Skeletal muscle satellite cell (primary cell): ENCODE measurements around the gene C17orf67.

Experiments used
- H3K27me3 ChIP-seq: 2 replicates; pipeline ENCODE4 v1.7.0; 2013; ENCODE audit warnings: low read length; ENCODE audit not compliant: control insufficient read depth, insufficient read depth
- H3K36me3 ChIP-seq: 2 replicates; pipeline ENCODE4 v1.7.0; 2013; ENCODE audit warnings: mild to moderate bottlenecking, control low read depth, low read length; ENCODE audit not compliant: insufficient read depth
- H3K4me1 ChIP-seq: 2 replicates; pipeline ENCODE4 v1.7.0; 2013; ENCODE audit warnings: low read length; ENCODE audit not compliant: control insufficient read depth, insufficient read depth
- H3K4me2 ChIP-seq: 2 replicates; pipeline ENCODE4 v1.7.0; 2013; ENCODE audit warnings: mild to moderate bottlenecking, low read length
- H3K4me3 ChIP-seq: 2 replicates; pipeline ENCODE4 v1.7.0; 2013; ENCODE audit warnings: low read length
- H3K9ac ChIP-seq: 2 replicates; pipeline ENCODE4 v1.7.0; 2013; ENCODE audit warnings: mild to moderate bottlenecking, low read depth, low read length, moderate library complexity
- H3K9me3 ChIP-seq: replicated peaks from 2 replicates; pipeline ENCODE4 v1.7.0; 2013; ENCODE audit warnings: mild to moderate bottlenecking, control low read depth, low read length

C17orf67 gene

DNA sequence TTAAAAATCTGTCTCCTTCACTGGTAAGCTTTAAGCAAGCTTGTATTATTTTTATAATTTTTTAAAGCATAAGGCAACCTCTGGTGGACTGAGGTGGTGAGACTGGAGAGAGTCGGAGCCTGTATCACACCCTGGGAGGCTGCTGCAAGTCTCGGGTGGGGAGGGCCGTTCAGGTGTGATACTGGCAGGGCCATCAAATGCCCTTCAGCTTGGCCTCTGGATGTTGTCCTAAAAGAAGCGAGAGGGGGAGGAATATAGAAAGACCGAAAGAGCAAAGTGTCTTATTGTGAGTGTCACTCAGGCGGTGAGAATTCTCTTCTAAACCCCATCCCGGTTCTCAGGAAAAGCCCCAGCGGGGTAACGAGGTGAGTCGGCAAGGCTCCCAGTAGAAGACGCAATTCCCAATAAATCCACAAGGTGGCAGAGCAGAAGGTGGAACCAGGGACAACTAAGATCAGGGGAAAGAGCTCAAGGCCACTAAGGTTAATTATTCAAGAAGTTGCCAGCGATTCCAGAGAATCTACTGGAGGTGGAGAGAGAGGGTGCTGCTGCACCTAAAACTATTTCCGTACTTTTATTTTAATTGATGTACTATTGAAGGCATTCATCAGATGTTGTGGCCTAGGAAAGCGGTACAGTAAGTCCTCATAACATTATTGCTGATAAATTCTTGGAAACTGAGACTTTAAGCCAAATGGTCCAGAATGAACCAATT is 14.1 kb downstream of the C17orf67 start:
- no peaks in the 10 kb centered on the region for H3K36me3 ChIP-seq
- no peaks in the 10 kb centered on the region for H3K27me3 ChIP-seq
- peak overlapping the region; percentile 45 for H3K4me2 ChIP-seq
- H3K9me3 ChIP-seq: no peaks in the 10 kb centered on the region
- no peak overlapping the region for H3K9ac ChIP-seq
- H3K4me1 ChIP-seq: no peaks in the 10 kb centered on the region
- H3K4me3 ChIP-seq: no peak overlapping the region

DNA sequence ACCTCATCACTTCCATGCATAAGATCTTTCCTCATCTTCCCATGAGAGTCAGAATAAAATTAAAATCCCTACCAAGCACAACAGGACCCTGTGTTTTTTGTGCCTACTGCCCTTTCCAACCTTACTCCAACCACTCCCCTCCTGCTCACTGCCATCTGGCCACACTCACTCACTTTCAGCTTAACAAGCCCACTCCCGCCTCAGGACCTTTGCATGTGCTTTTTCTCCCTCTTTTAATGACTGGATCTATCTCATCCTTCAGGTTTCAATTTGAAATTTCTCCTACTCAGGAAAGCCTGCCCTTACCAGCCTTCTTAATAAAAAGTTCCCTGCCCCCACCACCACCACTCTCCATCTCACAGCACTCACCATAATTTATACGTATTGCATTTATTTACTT is 14.7 kb downstream of the C17orf67 start:
- H3K4me1 ChIP-seq: no peaks in the 10 kb centered on the region
- no peak overlapping the region for H3K9ac ChIP-seq
- no peaks in the 10 kb centered on the region for H3K36me3 ChIP-seq
- H3K9me3 ChIP-seq: no peaks in the 10 kb centered on the region
- H3K4me2 ChIP-seq: no peak overlapping the region
- H3K27me3 ChIP-seq: no peaks in the 10 kb centered on the region
- no peak overlapping the region for H3K4me3 ChIP-seq

DNA sequence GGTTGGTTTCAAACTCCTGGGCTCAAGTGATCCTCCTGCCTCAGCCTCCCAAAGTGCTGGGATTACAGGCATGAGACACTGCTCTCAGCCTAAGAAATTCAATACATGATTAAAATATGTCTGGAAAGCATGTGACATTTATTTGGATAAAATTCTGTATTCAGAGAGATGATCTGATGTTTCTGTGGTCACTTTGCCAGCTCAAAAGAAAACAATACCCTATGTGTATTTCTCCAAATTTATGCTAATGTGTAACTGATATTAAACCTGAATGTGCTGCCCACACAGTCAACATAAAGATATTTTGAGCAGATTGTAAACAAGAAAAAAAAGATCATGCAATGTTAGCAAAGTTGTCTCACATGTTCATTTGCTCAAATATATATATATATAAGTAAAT is 16.7 kb downstream of the C17orf67 start:
- Histone ChIP-seq H3K4me2 (no peak overlapping the region), H3K4me1 (no peaks in the 10 kb centered on the region)

DNA sequence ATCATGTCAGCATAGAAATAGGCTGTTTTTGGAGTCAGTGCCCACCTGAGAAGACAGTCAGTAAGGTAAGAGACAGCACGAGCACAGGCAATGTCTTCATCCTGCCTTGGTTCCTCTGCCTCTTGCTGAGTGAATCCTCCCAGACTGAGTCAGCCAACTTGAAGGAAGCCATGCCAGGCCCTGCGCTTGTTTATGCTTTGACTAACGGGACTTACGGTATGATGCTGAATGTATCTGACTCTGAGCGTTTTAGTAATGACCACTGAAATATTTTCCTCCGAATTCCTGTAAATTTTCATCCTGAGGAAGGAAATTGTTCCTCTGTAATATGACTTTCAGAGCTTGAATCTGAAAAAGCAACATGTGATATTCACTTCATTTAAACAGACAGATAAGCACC is 18.0 kb downstream of the C17orf67 start:
- Histone ChIP-seq H3K36me3 (no peaks in the 10 kb centered on the region), H3K4me1 (no peaks in the 10 kb centered on the region), H3K27me3 (no peaks in the 10 kb centered on the region), H3K9me3 (no peaks in the 10 kb centered on the region), H3K9ac (no peak overlapping the region), H3K4me3 (no peak overlapping the region), H3K4me2 (peak overlapping the region; percentile 28)

More for the DNA sequence above, 16.7 kb downstream of the C17orf67 start:
- Histone ChIP-seq H3K27me3 (no peaks in the 10 kb centered on the region), H3K36me3 (no peaks in the 10 kb centered on the region), H3K4me3 (no peak overlapping the region), H3K9me3 (no peaks in the 10 kb centered on the region), H3K9ac (no peak overlapping the region)

DNA sequence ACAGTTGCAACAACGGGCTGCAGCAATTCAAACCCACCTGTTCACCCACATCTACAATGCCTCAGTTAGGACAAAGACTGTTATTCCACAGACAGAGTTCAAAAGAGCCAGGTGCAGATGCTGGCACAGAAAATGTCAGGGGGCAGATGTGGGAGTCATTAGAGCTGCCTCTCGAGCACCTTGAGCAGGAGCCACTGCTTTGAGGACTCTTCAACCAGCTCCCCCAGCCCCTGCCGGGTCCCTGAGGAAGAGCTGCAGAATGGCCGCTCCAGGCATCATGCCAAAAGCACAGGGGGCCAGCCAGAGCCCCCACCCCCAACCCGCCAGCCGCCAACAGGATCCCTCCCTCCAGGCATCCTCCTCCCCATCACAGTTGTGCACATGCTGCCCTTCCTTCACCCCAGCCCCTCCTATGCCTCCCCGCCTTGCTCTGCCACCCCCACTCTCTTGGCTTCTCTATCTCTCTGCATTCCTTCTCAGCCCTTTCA is 20.8 kb downstream of the C17orf67 start:
- Histone ChIP-seq H3K4me2 (no peak overlapping the region), H3K27me3 (no peaks in the 10 kb centered on the region), H3K36me3 (no peaks in the 10 kb centered on the region), H3K4me3 (no peak overlapping the region), H3K9me3 (no peaks in the 10 kb centered on the region), H3K4me1 (no peaks in the 10 kb centered on the region), H3K9ac (no peak overlapping the region)

DNA sequence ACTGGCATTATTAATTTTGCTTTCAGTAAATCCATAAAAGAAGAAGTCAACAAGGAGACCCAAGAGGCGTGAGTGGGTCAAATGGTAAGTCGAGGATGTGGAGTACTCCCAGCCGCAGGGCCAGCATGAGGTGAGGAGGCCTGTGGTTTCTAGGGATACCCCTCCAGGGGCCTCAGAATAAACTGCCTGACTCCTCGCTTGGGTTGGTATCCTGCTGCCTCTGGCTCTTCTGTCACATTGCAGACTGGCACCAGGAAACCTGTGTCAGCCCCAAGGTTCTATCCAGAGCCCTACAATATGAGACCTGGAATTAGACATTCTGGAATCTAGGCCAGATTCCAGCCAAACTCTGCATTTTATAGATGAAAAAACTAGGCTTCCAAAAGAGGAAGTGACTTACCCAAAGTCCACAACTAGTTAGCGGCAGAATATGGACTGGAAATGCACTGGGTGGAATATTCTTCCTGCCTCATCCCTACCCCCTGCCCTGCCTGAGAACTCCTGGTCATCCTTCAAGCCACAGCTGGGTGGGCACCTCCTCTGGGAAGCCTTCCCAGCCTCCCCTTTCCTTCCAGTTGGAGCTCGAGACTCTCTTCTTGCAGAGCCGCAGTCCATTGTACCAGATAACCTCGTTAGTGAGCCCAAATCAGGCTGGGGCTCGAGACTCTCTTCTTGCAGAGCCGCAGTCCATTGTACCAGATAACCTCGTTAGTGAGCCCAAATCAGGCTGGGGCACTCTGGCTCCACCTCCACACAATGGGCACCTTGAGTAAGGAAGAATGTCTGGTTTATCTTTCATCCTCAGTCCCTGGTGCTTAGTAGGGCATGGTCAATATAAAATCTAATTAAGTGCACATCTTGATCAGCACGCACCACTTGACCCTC is 22.6 kb downstream of the C17orf67 start:
- H3K27me3 ChIP-seq: no peaks in the 10 kb centered on the region
- no peak overlapping the region for H3K4me2 ChIP-seq
- no peaks in the 10 kb centered on the region for H3K4me1 ChIP-seq
- H3K9ac ChIP-seq: no peak overlapping the region
- no peak overlapping the region for H3K4me3 ChIP-seq
- H3K9me3 ChIP-seq: no peaks in the 10 kb centered on the region
- H3K36me3 ChIP-seq: no peaks in the 10 kb centered on the region

DNA sequence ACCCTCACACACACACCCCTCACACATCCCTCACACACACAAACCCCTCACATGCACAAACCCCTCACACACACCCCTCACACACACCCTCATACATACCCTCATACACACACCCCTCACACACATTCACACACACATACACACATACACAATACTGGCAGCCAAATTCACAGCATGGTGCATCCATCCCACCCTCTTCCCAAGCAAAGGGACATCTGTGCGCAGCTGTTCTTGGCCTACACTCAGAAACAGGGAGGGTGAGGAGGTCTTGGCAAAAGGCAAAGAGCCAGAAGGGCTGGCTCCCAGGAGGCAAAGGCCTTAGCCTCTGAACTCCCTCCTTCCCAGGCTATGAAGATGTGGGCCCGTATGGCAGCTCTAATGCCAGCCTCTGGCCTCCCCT is 23.4 kb downstream of the C17orf67 start:
- Histone ChIP-seq H3K9ac (no peak overlapping the region), H3K9me3 (no peaks in the 10 kb centered on the region), H3K36me3 (no peaks in the 10 kb centered on the region), H3K4me1 (no peaks in the 10 kb centered on the region), H3K27me3 (no peaks in the 10 kb centered on the region), H3K4me3 (no peak overlapping the region), H3K4me2 (no peak overlapping the region)

DNA sequence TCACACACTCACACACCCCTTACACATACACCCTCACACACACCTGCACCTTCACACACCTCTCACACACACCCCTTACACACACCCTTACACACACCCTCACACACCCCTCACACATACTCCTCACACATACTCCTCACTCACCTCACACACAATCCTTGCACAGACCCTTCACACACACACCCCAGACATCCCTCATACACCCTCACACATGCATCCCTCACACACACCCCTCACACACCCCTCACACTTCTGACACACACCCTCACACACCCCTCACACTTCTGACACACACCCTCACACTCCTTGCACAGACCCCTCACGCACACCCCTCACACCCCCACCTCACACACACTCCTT is 23.9 kb downstream of the C17orf67 start:
- Histone ChIP-seq H3K4me2 (no peak overlapping the region), H3K27me3 (no peaks in the 10 kb centered on the region), H3K4me1 (no peaks in the 10 kb centered on the region), H3K36me3 (no peaks in the 10 kb centered on the region), H3K4me3 (no peak overlapping the region), H3K9me3 (no peaks in the 10 kb centered on the region), H3K9ac (no peak overlapping the region)

DNA sequence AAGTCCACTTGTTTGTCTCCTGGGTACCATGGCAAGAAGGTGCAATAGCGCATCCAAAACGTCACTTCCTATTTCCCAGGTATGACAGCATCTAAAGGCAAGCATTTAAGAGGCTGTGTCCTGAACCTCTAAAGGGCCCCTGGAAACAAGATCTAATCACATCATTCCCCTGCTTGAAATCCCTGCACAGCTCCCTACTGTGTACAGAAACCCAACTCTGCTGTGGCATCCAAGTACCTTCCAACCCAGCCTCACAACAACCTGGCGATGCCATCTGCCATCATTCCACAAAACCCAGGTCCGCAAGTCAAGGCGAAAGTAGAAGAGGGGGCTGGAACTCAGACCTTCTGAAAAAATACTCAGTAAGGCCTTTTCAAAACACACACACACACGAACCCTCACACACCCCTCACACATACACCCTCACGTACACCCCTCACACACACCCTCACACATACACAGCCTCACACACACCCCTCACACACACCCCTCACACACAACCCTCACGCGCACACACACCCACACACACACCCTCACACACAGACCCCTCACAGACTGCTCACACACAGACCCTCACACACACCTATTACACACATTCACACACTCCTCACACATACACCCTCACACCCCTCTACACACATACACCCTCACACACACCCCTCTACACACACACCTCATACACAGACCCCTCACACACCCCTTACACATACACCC is 24.5 kb downstream of the C17orf67 start:
- H3K9me3 ChIP-seq: no peaks in the 10 kb centered on the region
- H3K27me3 ChIP-seq: no peaks in the 10 kb centered on the region
- no peak overlapping the region for H3K4me3 ChIP-seq
- no peaks in the 10 kb centered on the region for H3K4me1 ChIP-seq
- H3K9ac ChIP-seq: no peak overlapping the region
- no peak overlapping the region for H3K4me2 ChIP-seq
- H3K36me3 ChIP-seq: no peaks in the 10 kb centered on the region

DNA sequence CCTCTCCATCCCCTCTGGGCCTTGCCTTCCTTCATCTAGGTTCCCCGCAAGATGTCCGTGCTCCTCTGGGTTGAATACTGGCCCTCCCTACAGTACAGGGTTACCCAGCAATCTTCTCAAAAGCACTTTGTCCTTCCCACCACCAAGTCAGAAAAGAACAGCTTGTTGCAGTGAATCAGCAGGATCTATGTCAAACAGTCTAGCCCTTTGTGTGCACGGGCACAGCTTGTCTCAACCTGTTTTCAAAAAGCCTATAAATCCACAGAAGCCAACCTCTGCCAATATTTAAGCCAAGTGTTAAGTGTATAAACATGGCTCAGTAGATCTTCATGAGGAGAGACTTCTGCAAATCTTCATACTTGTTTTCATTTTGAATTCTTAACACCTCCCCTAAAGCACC is 25.2 kb downstream of the C17orf67 start:
- H3K4me3 ChIP-seq: no peak overlapping the region
- H3K27me3 ChIP-seq: no peaks in the 10 kb centered on the region
- no peaks in the 10 kb centered on the region for H3K36me3 ChIP-seq
- no peak overlapping the region for H3K4me2 ChIP-seq
- H3K4me1 ChIP-seq: no peaks in the 10 kb centered on the region
- no peak overlapping the region for H3K9ac ChIP-seq
- H3K9me3 ChIP-seq: no peaks in the 10 kb centered on the region

DNA sequence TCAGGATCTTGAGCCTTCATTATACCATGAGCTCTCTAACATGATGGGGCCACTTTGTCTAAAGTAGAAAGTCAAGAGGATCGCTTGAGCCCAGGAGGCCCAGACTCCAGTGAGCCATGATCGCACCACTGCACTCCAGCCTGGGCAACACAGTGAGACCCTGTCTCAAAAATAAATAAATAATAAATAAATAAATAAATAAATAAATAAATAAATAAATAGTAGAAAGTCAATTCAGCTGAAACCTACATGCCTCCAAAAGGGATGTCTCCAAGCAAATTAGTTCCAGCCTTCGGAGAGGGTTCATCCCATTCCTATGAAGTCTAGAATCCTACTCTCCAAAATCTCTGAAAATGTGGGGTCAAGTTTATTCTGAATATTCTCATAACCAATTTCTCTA is 26.0 kb downstream of the C17orf67 start:
- Histone ChIP-seq H3K27me3 (no peaks in the 10 kb centered on the region), H3K4me3 (no peak overlapping the region), H3K9me3 (no peaks in the 10 kb centered on the region), H3K36me3 (no peaks in the 10 kb centered on the region), H3K9ac (no peak overlapping the region), H3K4me1 (no peaks in the 10 kb centered on the region), H3K4me2 (no peak overlapping the region)
